CD4-positive, alpha-beta T cell treated with Interleukin-17A for 4 hours (primary cell): ENCODE measurements around the gene IGF2BP1.
"Not testable (repeated sequence)": the region's sequence is repeated elsewhere in the genome, so short reads cannot be mapped to it uniquely, and the experiment has no call there.

Experiments
- DNase-seq: peaks from one replicate; pipeline ENCODE4 v3.0.0-alpha.2; 2020; ENCODE audit warnings: mixed read lengths

IGF2BP1 gene

GRCh38 chr17:49055181-49055927 is 58.2 kb downstream of the IGF2BP1 start:
- no peak for DNase-seq

GRCh38 chr17:49061524-49061943 is 64.3 kb downstream of the IGF2BP1 start:
- DNase-seq: no peak

GRCh38 chr17:49063652-49064051 is 66.5 kb downstream of the IGF2BP1 start:
- DNase-seq: no peak

GRCh38 chr17:49067163-49067562 is 70.0 kb downstream of the IGF2BP1 start:
- DNase-seq: no peak

GRCh38 chr17:49069585-49070273 is 72.5 kb downstream of the IGF2BP1 start:
- no peak for DNase-seq

GRCh38 chr17:49071106-49071505 is 73.9 kb downstream of the IGF2BP1 start:
- no peak for DNase-seq

GRCh38 chr17:49074851-49075540 is 77.8 kb downstream of the IGF2BP1 start:
- no peak for DNase-seq

- no peak for DNase-seq
These were observed 79.6 kb downstream of the IGF2BP1 start for GRCh38 chr17:49076573-49077384.

- DNase-seq: no peak
These were observed 81.1 kb downstream of the IGF2BP1 start for GRCh38 chr17:49078248-49078647.

- DNase-seq: no peak
These were observed 82.9 kb downstream of the IGF2BP1 start for GRCh38 chr17:49079840-49080663.

- no peak for DNase-seq
These were observed 85.0 kb downstream of the IGF2BP1 start for GRCh38 chr17:49082231-49082630.

GRCh38 chr17:49085046-49085445 is 87.9 kb downstream of the IGF2BP1 start:
- not testable (repeated sequence) for DNase-seq

GRCh38 chr17:49085565-49086315 is 88.6 kb downstream of the IGF2BP1 start:
- no peak for DNase-seq

GRCh38 chr17:49086316-49086605 is 89.1 kb downstream of the IGF2BP1 start:
- DNase-seq: no peak

- no peak for DNase-seq
These were observed 89.5 kb downstream of the IGF2BP1 start for GRCh38 chr17:49086649-49087048.

- no peak for DNase-seq
These were observed 91.9 kb downstream of the IGF2BP1 start for GRCh38 chr17:49089094-49089493.

- no peak for DNase-seq
These were observed 93.9 kb downstream of the IGF2BP1 start for GRCh38 chr17:49090878-49091594.

GRCh38 chr17:49093131-49093530 is 95.9 kb downstream of the IGF2BP1 start:
- no peak for DNase-seq

GRCh38 chr17:49100601-49101000 is 103.4 kb downstream of the IGF2BP1 start:
- no peak for DNase-seq

GRCh38 chr17:49101054-49101534 is 103.9 kb downstream of the IGF2BP1 start:
- no peak for DNase-seq

GRCh38 chr17:49103360-49103759 is 106.2 kb downstream of the IGF2BP1 start:
- DNase-seq: not testable (repeated sequence)
